Measurements from ENCODE around the gene SDE2. TPM values are rescaled to one million over a fixed set of nuclear protein-coding genes. Genes with fewer than 3 reads are reported as not detected.
"Not testable (repeated sequence)": the region's sequence is repeated elsewhere in the genome, so short reads cannot be mapped to it uniquely, and the experiment has no call there.

Gene SDE2
- total RNA-seq, 1 donor from 2014 or later: 22.3 TPM

DNA sequence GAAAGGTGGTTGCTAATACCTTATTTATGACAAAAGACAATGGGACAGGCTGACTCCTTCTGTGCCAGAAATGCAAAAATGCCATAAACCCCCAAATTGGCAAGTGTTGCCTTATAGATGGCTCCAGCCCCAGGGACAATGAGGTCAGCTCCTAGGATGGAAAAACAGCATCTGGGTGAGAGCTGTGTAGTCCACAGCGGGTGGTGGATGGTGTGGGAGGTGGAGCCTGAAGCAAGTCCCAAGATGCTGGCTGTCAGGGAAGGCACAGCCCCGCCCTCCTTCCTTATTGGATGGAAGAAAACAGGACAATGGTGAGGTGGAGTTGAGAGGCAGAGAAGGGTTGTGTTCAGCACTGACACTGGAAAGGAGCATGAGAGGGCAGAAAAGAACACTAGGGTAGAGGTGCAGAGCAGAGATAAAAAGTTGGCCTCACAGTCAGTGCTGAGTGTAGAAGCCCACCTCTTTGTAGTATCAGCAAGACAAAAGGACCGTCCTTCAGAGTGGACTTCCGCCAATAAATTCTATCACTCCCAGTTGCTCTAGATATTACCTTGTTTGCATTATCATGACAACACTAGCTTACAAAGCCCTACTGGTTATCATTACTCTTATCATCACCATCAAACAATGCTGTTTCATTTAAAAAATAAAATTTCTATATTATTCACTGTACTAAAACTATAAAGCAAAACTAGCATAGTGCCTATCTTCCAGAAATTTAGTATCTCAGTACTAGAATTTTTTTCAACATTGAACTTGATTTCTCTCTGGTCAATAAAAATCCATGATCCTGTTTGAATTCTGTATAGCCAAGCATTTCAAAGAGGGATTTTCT is 3.7 kb upstream of the SDE2 start:
- no peaks in the 10 kb centered on the region for H3K9me3 Mint-ChIP-seq
- peaks cover 33% of the 10 kb centered on the region for H3K4me1 Mint-ChIP-seq (ENCODE audit: low read depth)
- intact Hi-C loops (cut with micrococcal nuclease): loop anchor here (5.0 kb wide), 1 partner anchor 119 kb away; no protein-coding TSS in a partner anchor
- peaks cover 3% of the 10 kb centered on the region for H3K36me3 Mint-ChIP-seq (ENCODE audit: low read depth)
- H3K4me3 Mint-ChIP-seq (ENCODE audit: low read depth): no peak overlapping the region
- H3K27ac Mint-ChIP-seq: peak overlapping the region; percentile 86
- no peaks in the 10 kb centered on the region for H3K27me3 Mint-ChIP-seq (ENCODE audit: low read depth)
- no peak for DNase-seq (ENCODE audit: low spot score)

DNA sequence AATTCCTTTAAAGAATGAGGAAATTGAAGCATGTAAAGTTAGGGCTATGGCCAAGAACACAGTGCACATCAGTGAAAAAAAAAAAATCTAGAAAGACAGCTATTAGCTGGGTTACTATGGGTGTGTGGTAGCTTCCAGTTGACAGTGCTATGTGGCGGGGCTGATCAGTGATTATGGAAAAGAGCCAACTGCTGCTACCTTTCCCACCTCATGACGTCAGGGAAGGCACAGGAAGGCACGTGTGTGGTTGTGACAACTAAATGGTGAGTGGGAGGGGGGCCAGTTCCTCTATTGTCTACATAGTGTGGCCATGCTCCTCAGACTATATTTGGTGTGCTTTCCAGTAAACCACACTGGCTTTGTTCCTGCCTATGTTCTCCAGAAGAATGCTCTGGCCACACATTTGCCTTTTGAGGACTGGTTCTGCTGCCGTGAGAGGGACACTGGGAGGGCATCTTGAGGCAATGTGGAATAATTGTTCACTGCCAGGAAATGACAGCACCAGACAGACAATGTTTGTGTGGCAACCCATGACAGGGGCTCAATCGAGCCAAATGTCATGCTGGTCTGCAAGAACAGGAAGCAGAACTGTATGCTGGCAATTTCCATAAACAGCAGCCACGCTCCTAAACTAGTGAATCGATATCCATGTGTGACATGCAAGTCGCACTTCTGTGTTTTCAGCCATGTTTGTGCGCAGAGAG is 3.0 kb upstream of the SDE2 start:
- H3K36me3 Mint-ChIP-seq (ENCODE audit: low read depth): peaks cover 3% of the 10 kb centered on the region
- intact Hi-C loops (cut with micrococcal nuclease): loop anchor here (5.0 kb wide), 1 partner anchor 120 kb away; no protein-coding TSS in a partner anchor
- H3K27ac Mint-ChIP-seq: peak overlapping the region; percentile 86
- H3K4me3 Mint-ChIP-seq (ENCODE audit: low read depth): peak overlapping the region; percentile 30
- H3K4me1 Mint-ChIP-seq (ENCODE audit: low read depth): peaks cover 36% of the 10 kb centered on the region
- peak; percentile 40 for DNase-seq (ENCODE audit: low spot score)
- H3K27me3 Mint-ChIP-seq (ENCODE audit: low read depth): no peaks in the 10 kb centered on the region
- H3K9me3 Mint-ChIP-seq: no peaks in the 10 kb centered on the region

DNA sequence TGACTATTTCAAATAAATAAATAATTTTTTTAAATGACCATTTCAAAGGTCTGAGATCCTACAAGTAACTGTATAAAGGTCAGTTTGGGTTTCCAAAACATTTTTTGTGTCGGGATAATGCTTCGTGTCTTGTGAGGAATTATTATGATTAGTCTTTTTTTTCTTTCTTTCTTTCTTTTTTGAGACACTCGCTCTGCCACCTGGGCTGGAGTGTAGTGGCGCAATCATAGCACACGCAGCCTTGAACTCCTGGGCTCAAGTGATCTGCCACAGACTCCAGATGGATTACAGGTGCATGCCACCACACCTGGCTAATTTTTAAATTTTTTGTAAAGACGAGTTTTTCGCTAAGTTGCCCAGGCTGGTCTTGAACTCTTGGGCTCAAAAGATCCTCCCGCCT is 1.9 kb upstream of the SDE2 start:
- intact Hi-C loops (cut with micrococcal nuclease): loop anchor here (5.0 kb wide), 1 partner anchor 121 kb away; no protein-coding TSS in a partner anchor
- Mint-ChIP-seq H3K4me1 (ENCODE audit: low read depth) (peaks cover 45% of the 10 kb centered on the region), H3K9me3 (no peaks in the 10 kb centered on the region), H3K4me3 (ENCODE audit: low read depth) (no peak overlapping the region), H3K27ac (peak overlapping the region; percentile 25), H3K36me3 (ENCODE audit: low read depth) (peaks cover 11% of the 10 kb centered on the region), H3K27me3 (ENCODE audit: low read depth) (no peaks in the 10 kb centered on the region)
- no peak for DNase-seq (ENCODE audit: low spot score)

- Mint-ChIP-seq H3K4me1 (ENCODE audit: low read depth) (peaks cover 49% of the 10 kb centered on the region), H3K27ac (peak overlapping the region; percentile 99), H3K36me3 (ENCODE audit: low read depth) (peaks cover 15% of the 10 kb centered on the region)
- H3K27me3 Mint-ChIP-seq (ENCODE audit: low read depth); H3K9me3 Mint-ChIP-seq; DNase-seq (ENCODE audit: low spot score); H3K4me3 Mint-ChIP-seq (ENCODE audit: low read depth): not testable (repeated sequence)
- intact Hi-C loops (cut with micrococcal nuclease): loop anchor here (5.0 kb wide), 1 partner anchor 122 kb away; no protein-coding TSS in a partner anchor
Measured at GRCh38 chr1:226000493-226001081, 1.4 kb upstream of the SDE2 start.

- peaks cover 21% of the 10 kb centered on the region for H3K36me3 Mint-ChIP-seq (ENCODE audit: low read depth)
- H3K4me3 Mint-ChIP-seq (ENCODE audit: low read depth): peak overlapping the region; percentile 100
- no peak for DNase-seq (ENCODE audit: low spot score)
- H3K9me3 Mint-ChIP-seq: no peaks in the 10 kb centered on the region
- H3K4me1 Mint-ChIP-seq (ENCODE audit: low read depth): peaks cover 52% of the 10 kb centered on the region
- H3K27me3 Mint-ChIP-seq (ENCODE audit: low read depth): no peaks in the 10 kb centered on the region
- H3K27ac Mint-ChIP-seq: peak overlapping the region; percentile 99
- intact Hi-C loops (cut with micrococcal nuclease): loop anchor here (1.0 to 5.0 kb wide), 5 partner anchors 62 to 531 kb away; partner anchors contain the start of genes H3-3A, PYCR2 and TMEM63A
Measured at GRCh38 chr1:225999912-226000337, 782 bp upstream of the SDE2 start.

DNA sequence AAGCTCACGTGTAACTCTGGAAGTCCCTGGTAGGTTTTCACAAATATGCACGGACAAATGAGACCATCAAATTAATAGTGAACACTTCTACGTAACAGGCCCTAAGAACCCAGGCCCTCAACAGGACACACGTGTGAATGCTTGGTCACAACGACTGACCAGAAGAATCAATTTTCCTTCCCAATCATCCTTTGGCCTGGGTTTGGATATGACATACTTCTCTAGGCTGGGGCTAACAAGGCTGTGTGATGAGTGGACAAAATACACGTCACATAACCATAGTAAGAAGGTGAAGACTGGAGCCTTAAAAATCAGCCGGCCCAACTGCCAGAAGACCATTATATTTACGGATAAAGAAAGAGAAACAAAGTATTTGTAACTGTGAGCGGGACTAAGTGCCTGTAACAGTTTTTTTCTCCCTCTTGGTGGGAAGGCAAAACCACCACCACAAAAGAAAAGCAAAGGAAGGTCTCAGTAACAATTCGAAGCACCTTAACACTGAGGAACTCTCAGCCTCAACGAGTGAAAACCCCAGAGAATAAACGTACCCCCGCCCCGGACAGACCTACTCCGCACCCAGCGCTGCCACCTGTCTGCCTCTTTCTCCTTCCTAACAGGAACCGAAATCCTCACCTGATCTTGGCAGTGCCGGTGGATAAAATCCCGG is 450 bp downstream of the SDE2 start:
- DNase-seq (ENCODE audit: low spot score): no peak
- Mint-ChIP-seq H3K36me3 (ENCODE audit: low read depth) (peaks cover 33% of the 10 kb centered on the region), H3K27me3 (ENCODE audit: low read depth) (no peaks in the 10 kb centered on the region), H3K4me3 (ENCODE audit: low read depth) (peak overlapping the region; percentile 100), H3K4me1 (ENCODE audit: low read depth) (peaks cover 53% of the 10 kb centered on the region), H3K27ac (peak overlapping the region; percentile 99), H3K9me3 (no peaks in the 10 kb centered on the region)
- intact Hi-C loops (cut with micrococcal nuclease): loop anchor here (1.0 to 5.0 kb wide), 4 partner anchors 64 to 530 kb away; partner anchors contain the start of genes H3-3A, PYCR2 and TMEM63A

- intact Hi-C loops (cut with micrococcal nuclease): loop anchor here (5.0 kb wide), 1 partner anchor 115 kb away; the partner anchor contains the start of gene TMEM63A
- DNase-seq (ENCODE audit: low spot score): no peak
- peaks cover 46% of the 10 kb centered on the region for H3K36me3 Mint-ChIP-seq (ENCODE audit: low read depth)
- no peaks in the 10 kb centered on the region for H3K27me3 Mint-ChIP-seq (ENCODE audit: low read depth)
- H3K4me3 Mint-ChIP-seq (ENCODE audit: low read depth): peak overlapping the region; percentile 100
- H3K27ac Mint-ChIP-seq: peak overlapping the region; percentile 42
- H3K4me1 Mint-ChIP-seq (ENCODE audit: low read depth): peaks cover 40% of the 10 kb centered on the region
- H3K9me3 Mint-ChIP-seq: no peaks in the 10 kb centered on the region
Measured at GRCh38 chr1:225996946-225997545, 2.1 kb downstream of the SDE2 start.

DNA sequence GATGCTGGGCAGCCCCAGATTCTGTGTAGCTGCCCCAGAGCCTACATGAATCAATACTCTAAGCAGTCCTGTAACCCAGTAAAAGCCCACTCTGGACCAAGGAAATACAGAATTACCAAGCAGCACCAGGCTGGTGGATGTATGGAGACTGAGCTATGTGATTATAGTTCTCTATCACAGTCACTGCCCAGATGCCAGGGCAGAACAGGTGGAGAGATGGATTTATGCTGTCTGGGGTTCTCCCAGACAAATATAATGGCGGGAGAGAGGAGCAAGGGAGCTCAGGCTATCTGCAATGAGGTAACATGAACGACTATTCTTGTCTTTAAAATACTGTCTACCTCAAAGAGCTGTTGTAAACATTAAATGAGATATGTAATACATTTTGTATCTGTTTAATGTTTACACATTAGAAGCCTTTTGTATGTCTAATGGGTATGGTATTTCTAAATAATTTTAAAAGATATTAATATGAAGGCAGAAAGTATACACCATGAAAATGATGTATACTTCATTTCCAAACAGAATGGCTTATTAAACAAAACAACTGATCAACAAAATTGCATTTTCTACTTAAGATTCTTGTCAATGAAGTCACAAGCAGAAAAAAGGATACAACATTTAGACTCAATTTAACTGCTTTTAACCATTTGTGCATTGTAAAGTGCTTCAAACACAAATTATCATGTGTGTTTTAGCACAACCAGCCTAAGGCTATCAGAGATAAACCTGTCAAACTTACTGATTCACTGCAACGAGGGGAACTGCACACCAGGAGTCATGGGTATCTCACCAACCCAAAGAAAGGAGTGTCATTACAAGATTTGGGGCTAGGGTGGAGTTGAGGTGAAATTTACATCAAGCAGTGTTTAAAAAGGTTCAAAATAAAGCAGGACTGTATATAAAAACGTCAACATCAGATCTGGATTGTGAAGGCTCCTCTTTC is 3.0 kb downstream of the SDE2 start:
- H3K27ac Mint-ChIP-seq: peak overlapping the region; percentile 42
- H3K36me3 Mint-ChIP-seq (ENCODE audit: low read depth): peaks cover 54% of the 10 kb centered on the region
- peak overlapping the region; percentile 66 for H3K4me3 Mint-ChIP-seq (ENCODE audit: low read depth)
- no peaks in the 10 kb centered on the region for H3K27me3 Mint-ChIP-seq (ENCODE audit: low read depth)
- DNase-seq (ENCODE audit: low spot score): no peak
- peaks cover 39% of the 10 kb centered on the region for H3K4me1 Mint-ChIP-seq (ENCODE audit: low read depth)
- H3K9me3 Mint-ChIP-seq: no peaks in the 10 kb centered on the region
- intact Hi-C loops (cut with micrococcal nuclease): loop anchor here (5.0 kb wide), 1 partner anchor 114 kb away; the partner anchor contains the start of gene TMEM63A

DNA sequence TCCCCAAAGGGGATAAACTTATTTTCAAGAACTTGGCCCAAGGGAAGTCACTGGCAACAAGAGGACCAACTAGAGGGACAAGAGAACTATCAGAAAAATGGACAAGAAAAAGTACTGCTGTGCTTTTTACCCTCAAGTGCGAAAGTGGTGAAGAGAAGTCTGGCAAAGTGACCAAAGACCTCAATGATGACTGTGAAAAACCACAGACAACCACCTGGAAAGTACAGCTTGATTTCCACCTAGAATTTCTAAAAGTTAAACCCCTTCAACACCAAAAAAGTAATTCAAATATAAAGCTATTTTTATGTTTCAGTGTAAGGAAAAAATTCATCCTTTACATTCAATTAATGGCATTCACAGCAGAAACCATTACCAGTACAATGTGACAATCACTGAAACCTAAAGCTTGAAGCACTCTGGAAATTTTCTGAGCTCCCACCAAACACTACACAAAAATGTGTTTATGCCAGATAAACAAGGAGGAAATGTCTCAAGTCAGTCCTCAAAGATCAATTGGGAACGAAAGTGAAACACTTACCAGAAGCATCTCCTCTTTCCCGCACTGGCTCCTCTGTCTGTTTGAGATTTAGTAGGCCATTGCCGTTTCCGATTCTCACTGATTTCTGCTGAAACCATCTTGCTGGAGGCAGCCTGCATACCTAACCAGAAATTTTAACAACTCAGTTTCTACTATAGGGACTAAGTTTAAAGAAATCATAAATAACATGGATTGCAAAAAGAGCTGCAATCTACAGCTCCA is 8.3 kb downstream of the SDE2 start:
- intact Hi-C loops (cut with micrococcal nuclease): no loop called here
- Mint-ChIP-seq H3K4me1 (ENCODE audit: low read depth) (peaks cover 30% of the 10 kb centered on the region), H3K27ac (peak overlapping the region; percentile 62), H3K4me3 (ENCODE audit: low read depth) (peak overlapping the region; percentile 8), H3K27me3 (ENCODE audit: low read depth) (no peaks in the 10 kb centered on the region), H3K9me3 (no peaks in the 10 kb centered on the region), H3K36me3 (ENCODE audit: low read depth) (peaks cover 81% of the 10 kb centered on the region)
- DNase-seq (ENCODE audit: low spot score): no peak

GRCh38 chr1:225987491-225988316 is 11.4 kb downstream of the SDE2 start:
- Mint-ChIP-seq H3K9me3 (no peaks in the 10 kb centered on the region), H3K36me3 (ENCODE audit: low read depth) (peaks cover 78% of the 10 kb centered on the region), H3K27me3 (ENCODE audit: low read depth) (no peaks in the 10 kb centered on the region), H3K27ac (no peak overlapping the region), H3K4me3 (ENCODE audit: low read depth) (no peak overlapping the region), H3K4me1 (ENCODE audit: low read depth) (peaks cover 21% of the 10 kb centered on the region)
- DNase-seq (ENCODE audit: low spot score): no peak
- intact Hi-C loops (cut with micrococcal nuclease): no loop called here
